DLD1 (cell line): ENCODE results near the gene C2orf72.
"Not testable (repeated sequence)": the region's sequence is repeated elsewhere in the genome, so short reads cannot be mapped to it uniquely, and the experiment has no call there.

Source experiments
- in situ Hi-C: cut with HindIII; loops from 2 replicates; pipeline ENCODE4 v1.10.0; 2017; ENCODE audit warnings: low sequenced_read_pairs

The C2orf72 gene

GRCh38 chr2:231037202-231037730 is at the start of gene C2orf72:
Gene C2orf72, plus strand, starts transcription at chr2:231037523. Its CDS starts 43 bp downstream, at chr2:231037566.
- in situ Hi-C loops = no loop called here

- in situ Hi-C loops = no loop called here
Observed at GRCh38 chr2:230989731-230990130, 47.6 kb upstream of the C2orf72 start.

DNA sequence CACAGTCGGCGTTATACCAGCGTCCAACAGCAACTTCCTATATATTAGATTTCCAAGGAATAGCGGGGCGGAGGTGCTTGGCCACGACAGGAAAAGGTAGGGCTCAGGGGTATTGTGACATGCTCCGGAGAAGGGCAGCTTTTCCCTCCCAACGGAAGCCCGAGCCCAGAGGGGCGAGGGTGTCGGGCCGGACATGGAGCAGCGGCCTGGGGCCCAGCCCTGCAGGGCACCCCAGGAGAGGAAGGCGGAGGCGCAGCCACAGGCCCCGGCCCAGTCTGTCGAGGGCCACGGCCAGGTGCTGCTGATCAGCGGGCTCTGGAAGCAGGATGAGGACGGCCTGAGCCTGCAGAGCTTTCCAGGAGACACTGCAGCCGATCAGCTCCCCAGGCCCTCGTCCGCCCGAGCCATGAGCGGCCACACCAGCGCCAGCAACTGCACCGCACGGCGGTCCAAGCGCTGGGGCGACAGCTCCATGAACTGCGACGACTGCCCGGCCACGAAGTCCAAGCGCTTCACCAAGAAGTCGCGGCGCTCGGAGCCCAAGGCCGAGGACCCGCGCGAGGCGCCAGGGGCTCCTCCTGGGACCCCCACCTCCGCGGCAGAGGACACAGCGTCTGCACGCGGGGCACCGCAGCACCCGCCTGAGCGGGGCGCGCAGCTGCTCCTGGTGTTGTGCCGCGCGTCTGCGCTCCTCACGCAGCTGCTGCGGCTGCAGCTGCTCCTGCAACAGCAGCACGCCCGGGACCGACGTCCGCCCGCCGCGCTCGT is 47.0 kb upstream of the C2orf72 start:
- in situ Hi-C loops = no loop called here

GRCh38 chr2:230990899-230991150 is 46.5 kb upstream of the C2orf72 start:
- in situ Hi-C loops = no loop called here

- in situ Hi-C loops = no loop called here
Observed at GRCh38 chr2:230991598-230991997, 45.7 kb upstream of the C2orf72 start.

- in situ Hi-C loops = no loop called here
Observed at GRCh38 chr2:230995821-230996220, 41.5 kb upstream of the C2orf72 start, which contains the start of gene SPATA3. Gene SPATA3, plus strand, starts transcription at chr2:230996121. Its CDS starts 113 bp downstream, at chr2:230996234.

DNA sequence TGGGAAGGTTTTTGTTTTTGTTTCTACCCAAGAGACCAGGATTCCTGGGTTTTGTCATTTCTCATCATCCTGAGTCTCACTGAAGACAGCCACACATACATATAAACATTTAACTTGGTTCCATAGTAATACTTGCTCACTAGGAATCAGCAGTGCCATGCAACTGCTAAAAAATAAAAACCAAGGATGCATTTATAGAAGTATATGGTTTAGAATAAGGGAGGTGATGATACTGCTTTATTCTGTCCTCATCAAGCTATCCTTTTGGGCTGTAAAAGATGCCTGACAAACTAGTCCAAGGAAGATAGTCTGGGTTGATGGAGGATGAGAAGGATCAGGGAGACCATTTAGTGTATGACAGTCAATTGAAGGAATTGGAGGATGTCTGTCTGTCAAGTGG is 40.7 kb upstream of the C2orf72 start:
- in situ Hi-C loops = no loop called here

DNA sequence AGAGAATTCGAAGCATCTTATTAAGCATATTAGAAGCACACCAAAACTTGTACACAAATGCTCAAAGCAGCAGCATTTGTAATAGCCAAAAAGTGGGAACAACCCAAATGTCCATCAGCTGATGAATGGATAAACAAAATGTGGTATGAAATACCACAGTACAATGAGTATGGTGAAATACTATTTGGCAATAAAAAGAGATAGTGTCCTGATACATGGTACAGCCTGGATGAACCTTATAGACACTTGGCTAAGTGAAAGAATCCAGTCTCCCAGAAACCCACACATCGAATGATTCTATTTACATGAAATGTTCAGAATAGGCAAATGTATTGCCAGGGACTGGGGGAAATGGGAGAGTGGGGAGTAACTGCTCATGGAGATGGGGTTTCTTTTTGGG is 38.4 kb upstream of the C2orf72 start:
- in situ Hi-C loops = no loop called here

DNA sequence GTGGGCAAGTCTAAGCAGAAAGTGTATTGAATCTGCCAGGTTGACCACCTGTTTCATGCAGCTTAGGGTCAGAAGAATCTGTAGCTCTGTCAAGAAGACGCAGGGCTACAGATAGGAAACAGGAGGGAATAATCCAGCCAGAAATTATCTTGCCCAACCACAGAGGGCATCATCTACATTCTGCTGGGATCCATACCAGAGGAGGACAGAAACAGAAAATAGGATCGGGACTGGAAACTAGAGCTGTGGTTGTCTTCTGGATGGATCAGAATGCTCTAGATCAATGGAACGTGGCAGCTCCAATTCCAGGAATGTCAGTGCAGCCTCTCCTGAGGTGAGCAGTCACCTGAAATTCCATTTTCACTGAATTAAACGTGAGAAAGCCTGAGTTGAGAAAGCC is 37.8 kb upstream of the C2orf72 start:
- in situ Hi-C loops = no loop called here

DNA sequence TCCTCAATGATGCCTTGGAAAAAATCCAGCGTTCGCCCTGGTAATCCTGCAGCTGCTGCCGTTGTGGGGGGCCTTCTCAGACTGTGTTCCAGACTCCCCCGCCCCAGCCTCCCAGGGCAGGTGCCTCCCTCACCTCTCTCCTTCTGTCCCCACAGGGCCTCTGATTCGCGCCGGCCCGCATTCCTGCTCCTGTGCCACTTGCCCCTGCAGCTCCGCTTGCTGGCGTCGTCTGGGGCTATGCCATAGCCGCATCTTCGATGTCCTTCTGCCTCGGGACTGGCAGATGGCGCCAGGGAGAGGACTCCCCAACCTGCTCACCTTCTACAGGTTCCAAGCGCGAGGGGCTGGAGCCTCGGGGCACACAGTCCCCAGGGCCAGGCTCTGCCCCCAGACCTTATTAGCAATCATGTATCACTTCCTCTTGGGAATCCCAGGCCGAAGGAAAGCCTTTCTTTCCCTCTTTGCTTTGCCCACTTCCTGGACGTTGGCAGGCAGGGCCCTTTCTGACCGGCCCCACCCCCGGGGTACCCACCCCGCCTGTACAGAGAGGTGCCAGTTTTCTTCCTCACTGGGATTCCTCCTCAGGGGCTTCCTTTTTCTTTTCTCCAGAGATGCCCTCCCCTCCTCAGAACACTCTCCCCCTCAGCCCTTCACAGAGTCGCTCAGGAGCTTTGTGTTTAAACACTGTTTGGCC is 37.0 kb upstream of the C2orf72 start:
- in situ Hi-C loops = no loop called here

- in situ Hi-C loops = no loop called here
Observed at GRCh38 chr2:231001036-231001435, 36.3 kb upstream of the C2orf72 start.

- in situ Hi-C loops = no loop called here
Observed at GRCh38 chr2:231001921-231002320, 35.4 kb upstream of the C2orf72 start.

DNA sequence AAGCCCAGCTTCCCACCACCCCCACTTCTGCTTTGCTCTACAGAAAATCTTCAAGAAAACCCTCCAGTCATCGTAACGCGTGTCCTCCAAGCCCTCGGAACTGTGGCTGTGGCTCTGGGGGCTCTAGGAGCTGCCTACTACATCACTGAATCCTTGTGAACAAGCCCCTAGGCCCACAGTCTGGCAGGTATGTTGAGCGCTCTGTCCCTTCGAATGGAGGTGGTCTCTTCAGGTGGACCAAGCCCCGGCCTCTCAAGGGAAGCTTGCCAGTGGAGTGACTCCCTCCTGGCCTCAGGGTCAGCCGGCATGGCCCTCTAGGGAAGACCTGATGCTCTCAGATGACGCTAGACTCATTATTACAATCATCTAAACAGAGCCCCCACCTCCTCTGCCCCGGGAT is 34.7 kb upstream of the C2orf72 start:
- in situ Hi-C loops = no loop called here

- in situ Hi-C loops = no loop called here
Observed at GRCh38 chr2:231003186-231003585, 34.1 kb upstream of the C2orf72 start.

GRCh38 chr2:231004930-231005329 is 32.4 kb upstream of the C2orf72 start:
- in situ Hi-C loops = not testable (repeated sequence)

DNA sequence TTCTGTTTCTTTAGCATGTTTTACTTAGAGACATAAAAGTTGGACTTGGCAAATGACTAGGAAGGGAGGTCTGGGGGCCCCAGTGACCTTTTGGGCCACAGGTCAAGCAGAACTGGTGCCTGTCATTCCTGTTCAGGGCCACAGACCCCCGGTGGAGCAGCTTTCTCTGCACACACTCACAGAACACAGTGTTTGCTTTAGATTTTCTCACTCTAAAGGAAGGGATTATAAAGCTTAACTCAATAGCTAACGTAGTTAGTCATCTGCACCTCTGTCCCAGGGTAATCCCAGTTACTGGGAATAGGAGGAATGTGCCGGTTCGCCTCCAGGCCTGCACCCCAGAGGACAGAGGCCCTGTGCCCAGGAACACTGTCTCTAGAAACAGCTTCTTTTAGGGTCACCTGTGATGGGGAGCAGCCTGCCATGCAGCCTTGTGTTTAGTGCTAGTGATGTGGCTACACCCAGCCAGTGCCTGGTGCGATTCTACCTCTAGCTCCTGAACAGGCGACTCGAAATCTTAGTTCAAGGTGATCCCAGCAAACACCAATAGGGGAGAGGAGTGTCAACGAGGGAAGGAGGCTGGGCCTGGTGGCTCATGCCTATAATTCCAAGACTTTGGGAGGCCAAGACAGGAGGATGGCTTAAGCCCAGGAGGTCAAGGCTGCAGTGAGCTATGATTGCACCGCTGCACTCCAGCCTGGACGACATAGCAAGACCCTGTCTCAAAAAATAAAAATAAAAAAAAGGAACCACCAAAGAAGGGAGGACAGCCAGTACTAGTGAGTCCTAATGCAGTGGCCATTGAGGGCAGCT is 29.8 kb upstream of the C2orf72 start:
- in situ Hi-C loops = no loop called here

- in situ Hi-C loops = no loop called here
Observed at GRCh38 chr2:231008131-231008530, 29.2 kb upstream of the C2orf72 start.

DNA sequence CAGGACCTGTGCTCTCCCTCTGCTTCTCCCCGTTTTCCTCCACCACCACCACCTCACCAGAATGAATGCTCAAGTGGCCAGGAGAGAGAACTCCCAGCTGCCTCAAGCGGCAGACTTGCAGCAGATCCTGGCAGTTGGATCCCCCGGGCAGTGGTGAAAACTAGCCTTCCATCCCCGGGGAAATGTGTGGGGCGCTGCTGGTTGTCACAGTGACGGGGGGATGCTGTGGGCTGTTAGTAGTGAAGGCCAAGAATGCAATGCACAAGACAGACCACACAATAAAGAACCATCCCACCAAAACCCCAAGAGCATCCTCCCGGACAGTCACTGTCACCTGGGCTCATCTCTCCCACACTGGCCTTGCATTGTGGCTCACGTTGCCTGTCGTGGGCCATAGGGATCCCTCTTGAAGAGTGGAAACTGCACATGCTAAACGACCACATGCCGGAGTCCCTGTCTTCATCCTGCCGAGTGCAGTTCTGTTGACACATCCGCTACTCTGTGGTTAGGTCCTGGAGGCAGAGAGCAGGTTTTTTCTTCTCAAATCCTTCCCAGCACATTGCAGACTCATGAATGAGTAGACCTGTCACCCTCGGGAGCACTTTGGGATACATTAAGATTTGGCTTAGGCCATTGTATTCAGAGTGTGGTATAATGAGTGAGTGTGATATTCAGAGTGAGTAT is 27.9 kb upstream of the C2orf72 start:
- in situ Hi-C loops = no loop called here

DNA sequence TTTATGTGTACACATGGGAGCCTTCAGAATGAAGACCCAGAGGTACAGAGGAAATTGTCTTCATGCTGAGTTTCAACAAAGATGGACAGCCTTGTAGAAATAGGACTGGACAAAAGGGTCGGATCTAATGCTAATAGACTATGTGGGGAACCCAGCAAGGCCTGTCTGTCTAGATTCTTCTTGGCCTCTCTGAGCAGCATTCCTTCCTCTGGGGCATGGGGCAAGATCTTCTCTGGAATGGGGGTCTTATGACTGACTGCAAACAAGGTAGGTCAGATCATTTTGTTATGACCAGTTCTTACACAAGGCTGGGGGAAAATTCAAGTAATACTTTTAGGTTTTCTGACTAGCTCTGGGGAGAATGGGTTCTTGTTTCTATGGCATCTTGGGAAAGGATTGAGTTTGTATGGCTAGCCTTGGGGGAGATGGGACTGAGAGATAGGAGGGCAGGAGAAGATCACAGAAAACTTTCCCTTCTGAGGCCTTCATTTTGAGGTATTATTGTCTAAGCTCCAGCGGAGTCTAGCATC is 27.1 kb upstream of the C2orf72 start:
- in situ Hi-C loops = no loop called here

GRCh38 chr2:231011526-231011925 is 25.8 kb upstream of the C2orf72 start:
- in situ Hi-C loops = no loop called here

- in situ Hi-C loops = no loop called here
Observed at GRCh38 chr2:231012463-231012862, 24.9 kb upstream of the C2orf72 start.
